Vagina (tissue), 2 donors: ENCODE data around the gene GNPTG. TPM values are rescaled to one million over a fixed set of nuclear protein-coding genes. Genes with fewer than 3 reads are reported as not detected.

Experiments
- DNase-seq, 2 donors: peaks; one replicate each; pipeline ENCODE4 v3.0.0-alpha.2; 2017; ENCODE audit errors: extremely low spot score in 2 of 2
- H3K27ac ChIP-seq: fragments of 200-600 bp; sonication (generic); one replicate; pipeline ENCODE4 v1.5.1; 2019
- H3K27me3 ChIP-seq: fragments of 200-600 bp; sonication (generic); one replicate; pipeline ENCODE4 v1.5.1; 2019
- H3K36me3 ChIP-seq, 2 donors: fragments of 200-600 bp; sonication (generic); one replicate each; pipeline ENCODE4 v1.5.1; 2017 to 2019
- H3K4me1 ChIP-seq: fragments of 200-600 bp; sonication (generic); one replicate; pipeline ENCODE4 v1.5.1; 2019
- H3K4me3 ChIP-seq, 2 donors: fragments of 200-600 bp; sonication (generic); 1 replicate in 1 of 2; 2 replicates in 1 of 2; pipeline ENCODE4 v1.5.1; 2016 to 2019
- H3K9me3 ChIP-seq: fragments of 200-600 bp; sonication (generic); one replicate; pipeline ENCODE4 v1.5.1; 2019
- POLR2A ChIP-seq, 2 donors: fragments of 450-650 bp; IDR thresholded peaks; one replicate each; pipeline ENCODE4 v1.6.1; 2017; ENCODE audit warnings: antibody characterized with exemption in 2 of 2, mild to moderate bottlenecking in 2 of 2, moderate library complexity in 2 of 2
- POLR2AphosphoS5 ChIP-seq, 2 donors: sonication (generic); formaldehyde crosslinking; IDR thresholded peaks; one replicate each; pipeline ENCODE4 v1.9.0; 2017; ENCODE audit warnings: antibody characterized with exemption in 2 of 2, mild to moderate bottlenecking in 2 of 2, low read depth in 1 of 2; ENCODE audit not compliant: insufficient read depth in 1 of 2
- intact Hi-C: fragments of 100-400 bp; cut with DNase I; formaldehyde crosslinking; loops from one replicate; pipeline ENCODE4 v1.15.1; 2023
- total RNA-seq: library from RNA; depleted of rRNA; stranded (reverse); fragments of >200 nt; gene quantifications from one replicate; pipeline ENCODE4 v1.2.3, GENCODE V29; 2016
- TF ChIP-seq, protein P1 (sequence below), 3 experiments: fragments of 450-650 bp in 2 of 3; fragments of 200-600 bp in 1 of 3; sonication (generic) in 1 of 3; IDR thresholded peaks; one replicate each; pipeline ENCODE4 v1.5.1; 2017 to 2019; ENCODE audit warnings: antibody characterized with exemption in 3 of 3, mild to moderate bottlenecking in 2 of 3, moderate library complexity in 2 of 3

Gene GNPTG
- total RNA-seq, 1 donor from 2014 or later, result 63.3 TPM

DNA sequence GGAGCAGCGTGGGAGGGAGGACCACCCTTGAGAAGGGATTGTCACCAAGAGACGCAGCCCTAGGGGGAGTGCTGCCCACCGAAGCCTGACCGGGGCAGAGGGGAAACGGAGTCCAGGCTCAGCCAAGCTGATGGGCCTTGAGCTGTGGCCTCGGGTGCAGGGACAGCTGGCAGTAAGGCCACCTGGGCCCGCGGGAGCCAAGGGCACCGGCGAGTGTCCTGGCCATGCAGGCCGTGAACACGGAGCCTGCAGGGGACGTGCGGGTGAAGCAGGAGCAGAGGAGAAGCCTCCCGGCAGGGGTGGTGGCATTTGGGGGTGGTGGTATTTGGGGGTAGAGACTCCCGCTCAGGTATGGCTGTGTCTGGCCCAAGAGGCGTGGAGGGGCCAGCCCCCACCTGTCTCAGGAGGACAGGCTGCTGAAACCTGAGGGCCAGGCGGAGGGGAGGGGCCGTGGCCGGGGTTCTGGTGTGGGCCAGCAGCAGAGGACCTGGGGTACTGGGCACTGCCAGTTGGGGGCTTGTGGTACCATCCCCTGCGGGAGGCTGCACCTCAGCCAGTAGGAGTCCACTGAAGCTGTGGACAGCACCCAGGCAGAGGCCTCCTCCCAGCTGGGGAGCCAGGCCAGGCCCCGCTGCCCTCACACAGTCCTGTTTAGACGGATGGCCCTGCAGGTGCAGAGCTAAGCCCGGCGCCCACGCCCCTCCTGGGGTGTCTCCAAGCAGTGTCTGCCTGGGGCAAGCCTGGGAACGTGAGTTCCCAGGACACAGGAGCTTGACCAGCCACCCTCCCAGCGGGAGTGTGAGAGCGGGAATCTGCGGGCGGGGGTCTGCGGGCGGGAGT, 4.5 kb downstream of the GNPTG start:
- Histone ChIP-seq H3K27me3 (no peaks in the 10 kb centered on the region), H3K36me3 (peaks cover 0 to 4% of the 10 kb centered on the region in 2 donors), H3K4me1 (peaks cover 18% of the 10 kb centered on the region), H3K27ac (no peak overlapping the region), H3K4me3 (no peak overlapping the region), H3K9me3 (no peaks in the 10 kb centered on the region)
- intact Hi-C loops, result no loop called here
- DNase-seq, result no peak
- TF ChIP-seq POLR2AphosphoS5 (IDR thresholded peaks at IDR 0.05; ENCODE audit: insufficient read depth in 1 of 2, low read depth in 1 of 2) (no peak), POLR2A (IDR thresholded peaks at IDR 0.05) (no peak)
- TF ChIP-seq, protein P1, sequence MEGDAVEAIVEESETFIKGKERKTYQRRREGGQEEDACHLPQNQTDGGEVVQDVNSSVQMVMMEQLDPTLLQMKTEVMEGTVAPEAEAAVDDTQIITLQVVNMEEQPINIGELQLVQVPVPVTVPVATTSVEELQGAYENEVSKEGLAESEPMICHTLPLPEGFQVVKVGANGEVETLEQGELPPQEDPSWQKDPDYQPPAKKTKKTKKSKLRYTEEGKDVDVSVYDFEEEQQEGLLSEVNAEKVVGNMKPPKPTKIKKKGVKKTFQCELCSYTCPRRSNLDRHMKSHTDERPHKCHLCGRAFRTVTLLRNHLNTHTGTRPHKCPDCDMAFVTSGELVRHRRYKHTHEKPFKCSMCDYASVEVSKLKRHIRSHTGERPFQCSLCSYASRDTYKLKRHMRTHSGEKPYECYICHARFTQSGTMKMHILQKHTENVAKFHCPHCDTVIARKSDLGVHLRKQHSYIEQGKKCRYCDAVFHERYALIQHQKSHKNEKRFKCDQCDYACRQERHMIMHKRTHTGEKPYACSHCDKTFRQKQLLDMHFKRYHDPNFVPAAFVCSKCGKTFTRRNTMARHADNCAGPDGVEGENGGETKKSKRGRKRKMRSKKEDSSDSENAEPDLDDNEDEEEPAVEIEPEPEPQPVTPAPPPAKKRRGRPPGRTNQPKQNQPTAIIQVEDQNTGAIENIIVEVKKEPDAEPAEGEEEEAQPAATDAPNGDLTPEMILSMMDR (IDR thresholded peaks at IDR 0.05), result no peak

DNA sequence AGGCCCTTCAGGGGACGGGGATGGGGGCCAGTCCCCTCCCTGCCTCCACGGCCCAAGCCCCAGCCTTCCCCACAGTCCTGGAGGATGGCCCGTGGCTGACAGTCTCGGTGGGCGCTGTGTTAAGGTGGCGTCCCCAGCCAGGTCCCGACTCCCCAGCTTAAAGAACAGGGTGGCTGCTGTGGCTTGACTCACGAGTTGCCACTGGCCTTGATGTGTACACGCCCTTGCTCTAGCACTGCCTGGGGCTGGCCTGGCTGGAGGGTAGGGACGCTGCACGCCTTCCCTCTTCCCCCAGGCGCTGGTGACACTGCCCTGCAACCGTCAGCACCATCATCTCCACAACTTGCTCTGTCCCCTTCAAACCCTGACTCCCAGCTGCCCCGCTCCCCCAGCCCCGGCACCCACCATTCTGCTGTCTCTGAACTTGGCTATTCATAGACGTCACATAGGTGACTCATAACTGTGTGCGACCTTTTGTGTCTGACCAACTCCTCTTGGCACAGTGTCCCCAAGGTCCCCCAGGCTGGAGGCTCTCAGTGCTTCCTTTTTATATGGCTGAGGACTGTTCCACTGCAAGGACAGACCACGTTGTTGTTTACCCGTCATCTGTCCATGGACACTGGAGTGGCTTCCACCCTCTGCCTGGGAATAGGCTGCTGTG, 6.3 kb downstream of the GNPTG start:
- Histone ChIP-seq H3K4me3 (no peak overlapping the region), H3K36me3 (peaks cover 0 to 20% of the 10 kb centered on the region in 2 donors), H3K27me3 (no peaks in the 10 kb centered on the region), H3K4me1 (peaks cover 7% of the 10 kb centered on the region), H3K27ac (no peak overlapping the region), H3K9me3 (no peaks in the 10 kb centered on the region)
- TF ChIP-seq POLR2A (IDR thresholded peaks at IDR 0.05) (no peak), POLR2AphosphoS5 (IDR thresholded peaks at IDR 0.05; ENCODE audit: insufficient read depth in 1 of 2, low read depth in 1 of 2) (no peak)
- TF ChIP-seq, protein P1 (IDR thresholded peaks at IDR 0.05), result no peak
- no peak for DNase-seq
- intact Hi-C loops, result no loop called here

DNA sequence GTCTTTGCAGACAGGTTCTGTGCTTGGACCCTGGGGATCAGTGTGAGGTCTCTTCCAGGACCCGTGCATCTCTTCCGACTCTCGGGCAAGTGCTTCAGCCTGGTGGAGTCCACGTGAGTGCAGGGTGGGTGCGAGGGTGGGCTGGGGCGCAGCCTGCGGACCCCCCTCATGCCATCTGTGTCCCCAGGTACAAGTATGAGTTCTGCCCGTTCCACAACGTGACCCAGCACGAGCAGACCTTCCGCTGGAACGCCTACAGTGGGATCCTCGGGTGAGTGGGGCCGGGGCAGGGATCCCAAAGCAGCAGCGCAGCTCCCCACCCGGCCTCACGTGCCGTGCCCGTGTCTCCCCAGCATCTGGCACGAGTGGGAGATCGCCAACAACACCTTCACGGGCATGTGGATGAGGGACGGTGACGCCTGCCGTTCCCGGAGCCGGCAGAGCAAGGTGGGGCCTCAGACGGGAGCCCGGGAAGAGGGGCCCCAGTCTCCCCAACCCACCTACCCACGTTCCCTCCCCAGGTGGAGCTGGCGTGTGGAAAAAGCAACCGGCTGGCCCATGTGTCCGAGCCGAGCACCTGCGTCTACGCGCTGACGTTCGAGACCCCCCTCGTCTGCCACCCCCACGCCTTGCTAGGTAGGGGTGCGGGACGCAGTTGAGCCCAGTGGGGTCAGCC, 10.1 kb downstream of the GNPTG start:
- H3K4me3 ChIP-seq, result no peak overlapping the region
- H3K27ac ChIP-seq, result no peak overlapping the region
- TF ChIP-seq POLR2AphosphoS5 (IDR thresholded peaks at IDR 0.05; ENCODE audit: insufficient read depth in 1 of 2, low read depth in 1 of 2) (no peak), POLR2A (IDR thresholded peaks at IDR 0.05) (no peak)
- TF ChIP-seq, protein P1 (IDR thresholded peaks at IDR 0.05), result no peak
- H3K36me3 ChIP-seq, result peaks cover 0 to 46% of the 10 kb centered on the region in 2 donors
- no peaks in the 10 kb centered on the region for H3K9me3 ChIP-seq
- intact Hi-C loops, result loop anchor here (10.0 kb wide), 1 partner anchor 53 kb away; the partner anchor contains the start of gene UNKL
- no peak for DNase-seq
- no peaks in the 10 kb centered on the region for H3K4me1 ChIP-seq
- H3K27me3 ChIP-seq, result no peaks in the 10 kb centered on the region

DNA sequence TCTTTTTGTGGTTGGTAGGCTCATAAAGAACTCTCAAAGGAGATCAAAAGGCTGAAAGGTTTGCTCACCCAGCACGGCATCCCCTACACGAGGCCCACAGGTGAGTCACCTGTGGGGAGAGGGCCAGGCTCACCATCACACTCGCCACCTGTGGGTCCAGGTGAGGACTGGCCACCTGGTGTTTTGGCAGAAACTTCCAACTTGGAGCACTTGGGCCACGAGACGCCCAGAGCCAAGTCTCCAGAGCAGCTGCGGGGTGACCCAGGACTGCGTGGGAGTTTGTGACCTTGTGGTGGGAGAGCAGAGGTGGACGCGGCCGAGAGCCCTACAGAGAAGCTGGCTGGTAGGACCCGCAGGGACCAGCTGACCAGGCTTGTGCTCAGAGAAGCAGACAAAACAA, 11.1 kb downstream of the GNPTG start:
- Histone ChIP-seq H3K36me3 (peaks cover 0 to 56% of the 10 kb centered on the region in 2 donors), H3K4me1 (no peaks in the 10 kb centered on the region), H3K4me3 (no peak overlapping the region), H3K27ac (no peak overlapping the region), H3K9me3 (no peaks in the 10 kb centered on the region), H3K27me3 (no peaks in the 10 kb centered on the region)
- TF ChIP-seq, protein P1 (IDR thresholded peaks at IDR 0.05), result no peak
- TF ChIP-seq POLR2AphosphoS5 (IDR thresholded peaks at IDR 0.05; ENCODE audit: insufficient read depth in 1 of 2, low read depth in 1 of 2) (no peak), POLR2A (IDR thresholded peaks at IDR 0.05) (no peak)
- no peak for DNase-seq
- intact Hi-C loops, result loop anchor here (10.0 kb wide), 1 partner anchor 52 kb away; the partner anchor contains the start of gene UNKL
